LNCAP (cell line): ENCODE measurements around the gene FHOD3.

Experiments
- CTCF ChIP-seq: fragments of 450-650 bp; IDR thresholded peaks from 2 replicates; pipeline ENCODE4 v1.5.1; 2017; ENCODE audit warnings: mild to moderate bottlenecking

Gene FHOD3

GRCh38 chr18:36625386-36625785, 327.9 kb downstream of the FHOD3 start:
- no peak for TF ChIP-seq CTCF

GRCh38 chr18:36627637-36628036, 330.1 kb downstream of the FHOD3 start:
- no peak for TF ChIP-seq CTCF

DNA sequence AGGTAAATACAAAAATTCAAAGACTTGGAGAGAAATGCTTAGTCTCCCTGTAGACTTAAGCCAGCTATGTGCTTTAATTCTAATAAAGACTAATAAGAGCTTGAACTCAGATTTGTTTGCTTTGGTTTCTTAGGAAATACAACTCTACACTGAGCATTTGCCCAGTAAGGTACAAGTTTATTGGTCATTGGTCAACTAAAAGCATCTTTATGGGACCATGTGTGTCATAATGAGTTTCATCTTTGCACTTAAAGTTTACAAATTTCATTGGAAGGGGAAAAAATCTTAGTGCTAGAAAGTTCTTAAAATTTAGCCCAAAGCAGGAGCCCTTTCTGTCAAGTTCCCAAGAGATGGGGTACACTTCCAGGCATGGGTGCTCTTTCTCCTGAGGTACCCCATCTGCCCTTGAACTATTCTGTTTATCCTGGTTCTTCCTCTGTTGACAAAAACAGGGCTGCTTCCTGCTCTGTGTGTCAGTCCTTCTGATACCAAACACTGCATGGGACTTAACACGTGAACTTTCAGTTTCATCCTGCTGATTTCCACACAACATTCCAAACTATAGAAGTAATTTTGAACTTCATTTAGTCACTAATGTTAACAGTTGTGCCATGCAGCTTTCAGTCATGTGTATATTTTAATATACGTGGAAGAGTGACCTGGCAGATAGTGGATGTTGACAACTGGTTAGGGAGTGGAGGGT, 331.1 kb downstream of the FHOD3 start:
- TF ChIP-seq CTCF = no peak

GRCh38 chr18:36629138-36629530, 331.6 kb downstream of the FHOD3 start:
- TF ChIP-seq CTCF = no peak

GRCh38 chr18:36629836-36630235, 332.3 kb downstream of the FHOD3 start:
- TF ChIP-seq CTCF = no peak

DNA sequence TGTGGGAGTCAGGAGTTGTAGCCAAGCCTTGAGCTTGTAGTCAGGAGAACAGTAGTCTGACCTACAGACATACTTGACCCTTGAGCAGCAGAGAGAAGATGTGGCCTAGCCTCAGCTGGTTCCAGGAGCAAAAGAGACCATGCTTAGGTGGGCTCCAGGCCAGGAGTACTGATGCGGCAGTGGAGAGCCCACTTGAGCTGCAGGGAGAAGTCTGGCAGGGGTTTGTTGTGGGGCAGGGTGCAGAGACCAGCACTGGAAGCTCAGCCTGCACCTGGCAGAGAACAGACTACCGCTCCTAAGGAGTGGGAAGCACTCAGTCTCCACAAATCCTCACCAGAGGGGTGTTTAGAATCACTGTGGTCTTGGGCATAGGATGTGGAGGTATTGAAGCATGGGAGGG, 333.4 kb downstream of the FHOD3 start:
- TF ChIP-seq CTCF = no peak

DNA sequence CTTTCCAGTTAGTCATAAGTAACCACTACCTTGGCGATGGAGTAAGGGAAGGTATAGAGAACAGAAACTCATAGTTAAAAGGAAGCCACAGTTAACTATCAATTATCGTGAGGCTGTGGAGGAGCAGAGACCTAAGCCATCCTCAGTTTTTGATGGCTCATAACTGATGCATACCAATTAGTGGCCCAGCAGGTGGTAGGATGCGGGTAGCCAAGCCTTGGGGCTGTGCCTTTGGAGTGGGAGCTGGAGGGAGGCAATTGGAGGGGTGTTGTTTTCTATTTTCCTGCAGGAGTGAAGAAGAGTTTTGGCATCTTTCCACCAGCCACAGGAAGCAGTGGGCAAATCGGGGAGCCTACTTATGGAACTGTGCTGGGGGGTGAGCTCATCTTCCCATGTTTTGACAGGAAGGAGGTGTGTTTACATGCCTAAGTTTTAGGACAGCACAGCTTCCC, 336.5 kb downstream of the FHOD3 start:
- TF ChIP-seq CTCF = no peak
